AG09319 (cell line): ENCODE results near the gene ZBTB21.
"Not testable (repeated sequence)": the region's sequence is repeated elsewhere in the genome, so short reads cannot be mapped to it uniquely, and the experiment has no call there.

ENCODE experiments used
- DNase-seq: peaks from one replicate; pipeline ENCODE4 v3.0.0-alpha.2; 2010; ENCODE audit warnings: low read depth; ENCODE audit errors: extremely low read depth
- TF ChIP-seq, protein P1 (sequence below): IDR thresholded peaks from 2 replicates; pipeline ENCODE4 v1.5.1; 2011; ENCODE audit warnings: low read depth, mild to moderate bottlenecking, inconsistent platforms, low read length, moderate library complexity

ZBTB21 gene

GRCh38 chr21:41954654-41955499, 55.3 kb downstream of the ZBTB21 start:
- TF ChIP-seq, protein P1, sequence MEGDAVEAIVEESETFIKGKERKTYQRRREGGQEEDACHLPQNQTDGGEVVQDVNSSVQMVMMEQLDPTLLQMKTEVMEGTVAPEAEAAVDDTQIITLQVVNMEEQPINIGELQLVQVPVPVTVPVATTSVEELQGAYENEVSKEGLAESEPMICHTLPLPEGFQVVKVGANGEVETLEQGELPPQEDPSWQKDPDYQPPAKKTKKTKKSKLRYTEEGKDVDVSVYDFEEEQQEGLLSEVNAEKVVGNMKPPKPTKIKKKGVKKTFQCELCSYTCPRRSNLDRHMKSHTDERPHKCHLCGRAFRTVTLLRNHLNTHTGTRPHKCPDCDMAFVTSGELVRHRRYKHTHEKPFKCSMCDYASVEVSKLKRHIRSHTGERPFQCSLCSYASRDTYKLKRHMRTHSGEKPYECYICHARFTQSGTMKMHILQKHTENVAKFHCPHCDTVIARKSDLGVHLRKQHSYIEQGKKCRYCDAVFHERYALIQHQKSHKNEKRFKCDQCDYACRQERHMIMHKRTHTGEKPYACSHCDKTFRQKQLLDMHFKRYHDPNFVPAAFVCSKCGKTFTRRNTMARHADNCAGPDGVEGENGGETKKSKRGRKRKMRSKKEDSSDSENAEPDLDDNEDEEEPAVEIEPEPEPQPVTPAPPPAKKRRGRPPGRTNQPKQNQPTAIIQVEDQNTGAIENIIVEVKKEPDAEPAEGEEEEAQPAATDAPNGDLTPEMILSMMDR: no peak
- DNase-seq: no peak

DNA sequence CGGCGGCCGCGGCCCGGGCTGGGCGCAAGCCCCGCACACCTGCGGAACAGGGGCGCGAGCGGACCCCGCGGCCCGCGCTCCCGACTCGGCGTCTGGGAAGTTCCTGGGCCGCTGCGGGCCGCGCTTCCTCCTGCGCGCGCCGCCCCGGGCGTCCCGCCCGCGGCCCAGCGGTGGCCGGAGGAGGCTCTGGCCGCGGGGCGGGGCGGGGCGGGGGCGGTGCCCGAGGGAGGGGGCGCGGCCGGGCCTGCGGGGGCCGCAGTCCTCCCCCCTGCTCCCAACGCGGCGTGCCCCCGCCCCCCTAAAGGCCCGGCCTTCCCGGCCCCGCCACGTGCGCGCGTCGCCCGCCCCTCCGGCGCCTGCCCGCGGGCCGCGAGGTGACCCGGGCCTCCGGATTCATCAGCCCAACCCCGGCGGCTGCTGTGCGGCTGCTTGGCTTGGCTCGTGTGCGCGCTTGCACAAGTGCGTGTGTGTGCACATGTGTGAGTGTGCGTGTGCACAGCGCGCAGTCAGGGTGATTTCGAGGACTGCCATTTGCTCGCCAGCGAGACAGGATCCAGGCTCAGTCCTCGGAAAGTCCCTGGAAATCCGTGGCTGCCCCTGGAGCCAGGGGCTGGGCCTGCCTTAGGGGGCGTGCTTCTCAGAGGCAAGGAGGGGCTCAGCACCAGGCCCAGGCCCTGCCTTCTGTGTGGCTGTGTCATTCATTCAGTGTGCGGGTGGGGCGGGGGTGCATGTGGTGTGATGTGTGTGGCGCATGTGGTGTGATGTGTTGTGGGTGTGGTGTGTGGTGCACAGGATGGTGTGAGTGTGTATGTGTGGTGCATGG, 56.1 kb downstream of the ZBTB21 start, which contains the start of gene C2CD2:
TSS of gene C2CD2 (minus strand) at position 188 of the 823 bp plus-strand sequence. CDS start 370 bp downstream, outside the sequence.
- DNase-seq: no peak
- TF ChIP-seq, protein P1: no peak

GRCh38 chr21:41953249-41953830, 56.8 kb downstream of the ZBTB21 start:
- DNase-seq: no peak
- TF ChIP-seq, protein P1: no peak

DNA sequence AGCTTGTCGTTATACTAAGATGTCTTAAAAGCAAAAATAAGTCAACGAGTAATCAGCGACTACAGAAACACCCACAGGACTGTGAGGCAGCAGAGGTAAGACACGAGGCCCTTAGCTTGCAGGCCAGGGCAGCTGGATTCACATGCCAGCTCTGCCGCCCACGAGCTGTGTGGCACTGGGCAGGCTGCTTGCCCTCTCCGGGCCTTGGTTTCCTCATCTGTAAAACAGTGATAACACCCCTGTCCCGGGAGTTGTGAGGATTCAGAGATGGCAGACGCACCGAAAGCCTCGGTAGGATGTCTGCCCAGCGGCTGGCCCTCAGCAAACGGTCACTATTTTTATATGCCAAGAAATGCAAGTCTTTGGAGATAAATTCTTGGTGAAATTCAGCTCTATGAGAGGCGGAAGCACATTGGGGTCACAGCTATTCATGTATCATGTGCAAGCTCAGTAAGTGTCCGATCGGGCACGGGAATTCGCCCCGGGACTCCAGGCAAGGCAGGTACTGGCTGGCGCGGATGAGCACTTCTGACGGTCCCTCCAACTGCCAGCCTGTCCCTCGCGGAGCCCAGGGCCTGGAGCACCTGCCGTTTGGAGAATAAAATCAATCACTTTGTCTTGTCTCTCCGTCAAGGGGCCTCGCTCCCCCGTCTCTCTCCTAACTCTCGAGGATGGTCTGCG, 57.5 kb downstream of the ZBTB21 start:
- DNase-seq: no peak
- TF ChIP-seq, protein P1: no peak

GRCh38 chr21:41951876-41952567, 58.1 kb downstream of the ZBTB21 start:
- DNase-seq: no peak
- TF ChIP-seq, protein P1: no peak

DNA sequence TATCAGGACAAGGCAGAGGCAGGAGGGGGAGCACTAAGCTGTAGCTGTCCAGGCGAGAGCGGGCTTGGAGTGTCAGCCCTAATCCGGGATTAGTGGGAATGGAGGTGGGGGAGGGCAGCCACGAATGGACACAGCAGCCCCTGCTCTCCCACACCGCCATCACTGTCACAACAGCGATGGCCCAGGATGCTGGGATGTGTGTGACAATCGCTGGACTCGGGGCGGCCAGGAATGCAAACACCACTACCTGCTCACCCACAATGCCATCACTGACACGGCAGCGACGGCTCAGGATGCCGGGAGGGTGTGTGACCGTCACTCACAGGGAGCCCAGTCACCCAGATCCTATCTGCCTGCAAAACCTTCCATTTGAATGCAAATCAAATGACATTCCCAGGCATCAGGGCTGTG, 59.2 kb downstream of the ZBTB21 start:
- TF ChIP-seq, protein P1: no peak
- DNase-seq: no peak

DNA sequence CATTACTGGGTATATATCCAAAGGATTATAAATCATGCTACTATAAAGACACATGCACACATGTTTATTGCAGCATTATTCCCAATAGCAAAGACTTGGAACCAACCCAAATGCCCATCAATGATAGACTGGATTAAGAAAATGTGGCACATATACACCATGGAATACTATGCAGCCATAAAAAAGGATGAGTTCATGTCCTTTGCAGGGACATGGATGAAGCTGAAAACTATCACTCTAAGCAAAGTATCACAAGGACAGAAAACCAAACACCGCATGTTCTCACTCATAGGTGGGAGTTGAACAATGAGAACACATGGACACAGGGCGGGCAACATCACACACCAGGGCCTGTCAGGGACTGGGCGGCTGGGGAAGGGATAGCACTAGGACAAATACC, 60.5 kb downstream of the ZBTB21 start:
- not testable (repeated sequence) for DNase-seq
